DOHH2 (cell line): Measurements from ENCODE around the gene LDLRAD4.

Source experiments
- H3F3A ChIP-seq: fragments of 200-600 bp; sonication (generic), shearing (Covaris generic); 2 replicates; pipeline ENCODE4 v1.6.0; 2016; ENCODE audit warnings: antibody characterized with exemption, mild to moderate bottlenecking; ENCODE audit not compliant: control insufficient read depth, insufficient read depth
- H3K27ac ChIP-seq: fragments of 200-600 bp; sonication (generic); 2 replicates; pipeline ENCODE4 v1.5.1; 2014; ENCODE audit warnings: low read depth, mild to moderate bottlenecking, low read length, moderate library complexity
- H3K27me3 ChIP-seq: fragments of 200-600 bp; sonication (generic); 2 replicates; pipeline ENCODE4 v1.6.1; 2014; ENCODE audit warnings: mild to moderate bottlenecking, low read length, mixed read lengths; ENCODE audit not compliant: control insufficient read depth
- H3K36me3 ChIP-seq: fragments of 200-600 bp; sonication (generic); 2 replicates; pipeline ENCODE4 v1.6.1; 2014; ENCODE audit warnings: mild to moderate bottlenecking, low read length, moderate library complexity, mixed read lengths; ENCODE audit not compliant: control insufficient read depth
- H3K4me1 ChIP-seq: fragments of 200-600 bp; sonication (generic); 2 replicates; pipeline ENCODE4 v1.6.1; 2014; ENCODE audit warnings: mild to moderate bottlenecking, low read length, mixed read lengths; ENCODE audit not compliant: control insufficient read depth
- H3K4me2 ChIP-seq: fragments of 200-600 bp; sonication (generic); 2 replicates; pipeline ENCODE4 v1.6.0; 2014; ENCODE audit warnings: mild to moderate bottlenecking, low read length, moderate library complexity
- H3K4me3 ChIP-seq: fragments of 200-600 bp; sonication (generic); 2 replicates; pipeline ENCODE4 v1.5.1; 2014; ENCODE audit warnings: mild to moderate bottlenecking, low read length, mixed read lengths
- H3K79me2 ChIP-seq: fragments of 200-600 bp; sonication (generic); 2 replicates; pipeline ENCODE4 v1.6.1; 2014; ENCODE audit warnings: mild to moderate bottlenecking, low read length, mixed read lengths; ENCODE audit not compliant: control insufficient read depth
- H3K9me2 ChIP-seq: fragments of 200-600 bp; sonication (generic); replicated peaks from 2 replicates; pipeline ENCODE4 v1.6.1; 2014; ENCODE audit warnings: mild to moderate bottlenecking, low read length, mixed read lengths; ENCODE audit not compliant: control insufficient read depth
- H3K9me3 ChIP-seq: fragments of 200-600 bp; sonication (generic); 2 replicates; pipeline ENCODE4 v1.6.1; 2014; ENCODE audit warnings: antibody characterized with exemption, low read length, mixed read lengths; ENCODE audit not compliant: control insufficient read depth, insufficient read depth
- H4K20me1 ChIP-seq: fragments of 200-600 bp; sonication (generic); 2 replicates; pipeline ENCODE4 v1.6.0; 2014; ENCODE audit warnings: low read depth, mild to moderate bottlenecking, antibody characterized with exemption, low read length, moderate library complexity; ENCODE audit not compliant: control insufficient read depth, insufficient read depth
- CTCF ChIP-seq: fragments of 200-600 bp; sonication (generic); IDR thresholded peaks from one replicate; pipeline ENCODE4 v1.5.1; 2014; ENCODE audit warnings: antibody characterized with exemption, mild to moderate bottlenecking, low read depth, low read length; ENCODE audit not compliant: poor library complexity, severe bottlenecking
- EZH2phosphoT487 ChIP-seq: fragments of 200-600 bp; sonication (generic); IDR thresholded peaks from 2 replicates; pipeline ENCODE4 v1.6.1; 2017; ENCODE audit warnings: borderline replicate concordance, mild to moderate bottlenecking, antibody characterized with exemption, low read length, moderate library complexity, mixed read lengths

The LDLRAD4 gene

GRCh38 chr18:13500227-13500865 is 281.8 kb downstream of the LDLRAD4 start:
- TF ChIP-seq EZH2phosphoT487 (no peak), CTCF (no peak)
- H3F3A ChIP-seq = no peaks in the 10 kb centered on the region
- H4K20me1 ChIP-seq = no peaks in the 10 kb centered on the region
- H3K79me2 ChIP-seq = no peaks in the 10 kb centered on the region
- no peak overlapping the region for H3K4me2 ChIP-seq
- H3K27ac ChIP-seq = no peak overlapping the region
- no peaks in the 10 kb centered on the region for H3K9me2 ChIP-seq
- H3K27me3 ChIP-seq = peaks cover 25% of the 10 kb centered on the region
- no peak overlapping the region for H3K4me3 ChIP-seq
- no peaks in the 10 kb centered on the region for H3K36me3 ChIP-seq
- peaks cover 6% of the 10 kb centered on the region for H3K4me1 ChIP-seq
- peaks cover 18% of the 10 kb centered on the region; the same call in 1 of the 2 replicates for H3K9me3 ChIP-seq

DNA sequence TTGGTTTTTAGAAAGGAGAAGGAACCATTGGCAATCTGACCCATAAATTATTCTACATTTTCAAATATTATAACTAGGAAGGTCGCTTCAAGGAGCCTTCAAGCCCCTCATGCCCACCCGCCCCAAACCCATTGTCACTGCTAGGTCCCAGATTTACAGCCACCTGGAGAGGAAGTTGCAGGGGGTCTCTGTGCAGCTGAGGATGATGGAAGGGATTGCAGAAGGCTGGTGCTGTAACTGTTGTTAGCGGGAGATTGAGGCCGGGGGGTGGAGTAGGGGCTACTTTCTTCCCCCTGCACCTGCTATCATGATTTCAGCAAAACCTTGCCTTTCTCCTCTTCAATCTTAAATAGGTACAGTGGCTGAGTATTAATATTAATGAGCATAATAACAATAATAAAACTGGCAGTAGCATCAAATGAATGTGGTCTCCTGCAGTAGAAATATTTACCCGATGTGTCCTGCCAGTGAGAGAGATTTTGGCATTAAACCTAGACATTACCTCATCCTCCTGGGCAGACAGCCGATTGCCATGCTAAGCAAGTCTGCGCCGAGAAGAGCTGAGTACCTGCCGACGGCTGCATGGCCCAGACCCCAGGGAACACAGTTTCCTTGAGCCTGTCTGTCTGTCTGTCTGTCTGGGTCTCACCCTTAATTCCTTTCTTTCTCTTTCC is 282.4 kb downstream of the LDLRAD4 start:
- TF ChIP-seq EZH2phosphoT487 (no peak), CTCF (no peak)
- peaks cover 6% of the 10 kb centered on the region for H3K4me1 ChIP-seq
- no peak overlapping the region for H3K4me3 ChIP-seq
- no peaks in the 10 kb centered on the region for H3F3A ChIP-seq
- no peaks in the 10 kb centered on the region for H3K79me2 ChIP-seq
- H4K20me1 ChIP-seq = no peaks in the 10 kb centered on the region
- no peak overlapping the region for H3K4me2 ChIP-seq
- no peak overlapping the region for H3K27ac ChIP-seq
- no peaks in the 10 kb centered on the region for H3K36me3 ChIP-seq
- H3K9me3 ChIP-seq = peaks cover 18% of the 10 kb centered on the region; the same call in 1 of the 2 replicates
- H3K9me2 ChIP-seq = no peaks in the 10 kb centered on the region
- peaks cover 25% of the 10 kb centered on the region for H3K27me3 ChIP-seq

GRCh38 chr18:13501543-13501887 is 283.0 kb downstream of the LDLRAD4 start:
- no peak for TF ChIP-seq CTCF
- no peak for TF ChIP-seq EZH2phosphoT487
- Histone ChIP-seq H3K36me3 (no peaks in the 10 kb centered on the region), H3K4me3 (no peak overlapping the region), H3K4me2 (no peak overlapping the region), H3K4me1 (peaks cover 6% of the 10 kb centered on the region), H3K79me2 (no peaks in the 10 kb centered on the region), H3F3A (no peaks in the 10 kb centered on the region), H4K20me1 (no peaks in the 10 kb centered on the region), H3K9me2 (no peaks in the 10 kb centered on the region), H3K27ac (no peak overlapping the region), H3K27me3 (peaks cover 25% of the 10 kb centered on the region), H3K9me3 (peaks cover 18% of the 10 kb centered on the region; the same call in 1 of the 2 replicates)
